CD14-positive monocyte (primary cell): ENCODE data around the gene FAM193A. TPM values are rescaled to one million over a fixed set of nuclear protein-coding genes. Genes with fewer than 3 reads are reported as not detected.

Experiments
- DNase-seq, 3 donors: peaks; one replicate each; pipeline ENCODE4 v3.0.0-alpha.2; 2011 to 2022
- H2AFZ ChIP-seq: 2 replicates; pipeline ENCODE4 v1.6.0; 2012; ENCODE audit warnings: mild to moderate bottlenecking, low read depth, low read length, inconsistent platforms; ENCODE audit not compliant: insufficient read depth, poor library complexity, severe bottlenecking
- H3K27ac ChIP-seq, 2 donors: 1 replicate in 1 of 2; 2 replicates in 1 of 2; pipeline ENCODE4 v1.5.1; 2012 to 2013; ENCODE audit warnings: low read length in 2 of 2, control low read depth in 1 of 2, inconsistent platforms in 1 of 2, low read depth in 1 of 2, mild to moderate bottlenecking in 1 of 2
- H3K27me3 ChIP-seq, 2 donors: one replicate each; pipeline versions ENCODE4 v1.6.0 to v1.6.1; 2011 to 2013; ENCODE audit warnings: low read length in 2 of 2; ENCODE audit not compliant: control insufficient read depth in 2 of 2, insufficient read depth in 2 of 2
- H3K36me3 ChIP-seq, 2 donors: replicated peaks in 1 of 2; 1 replicate in 1 of 2; 2 replicates in 1 of 2; pipeline versions ENCODE4 v1.5.1 to v1.6.1; 2012 to 2013; ENCODE audit warnings: low read length in 2 of 2, control low read depth in 1 of 2, inconsistent platforms in 1 of 2, mild to moderate bottlenecking in 1 of 2; ENCODE audit not compliant: insufficient read depth in 2 of 2, control insufficient read depth in 1 of 2
- H3K4me1 ChIP-seq, 2 donors: 1 replicate in 1 of 2; 2 replicates in 1 of 2; pipeline versions ENCODE4 v1.5.1 to v1.6.1; 2012 to 2013; ENCODE audit warnings: low read length in 2 of 2, control low read depth in 1 of 2, inconsistent platforms in 1 of 2, mild to moderate bottlenecking in 1 of 2, moderate library complexity in 1 of 2; ENCODE audit not compliant: insufficient read depth in 2 of 2, control insufficient read depth in 1 of 2
- H3K4me2 ChIP-seq: replicated peaks from 2 replicates; pipeline ENCODE3; 2012; ENCODE audit warnings: low read length, moderate library complexity, mild to moderate bottlenecking; ENCODE audit not compliant: poor library complexity, severe bottlenecking; ENCODE audit errors: extremely low read depth
- H3K4me3 ChIP-seq, 3 experiments: fragments of 200-600 bp in 1 of 3; sonication (generic) in 1 of 3; replicated peaks in 1 of 3; 1 replicate in 2 of 3; 2 replicates in 1 of 3; pipeline ENCODE4 v1.5.1; 2011 to 2013; ENCODE audit warnings: low read length in 3 of 3, mild to moderate bottlenecking in 3 of 3, control low read depth in 2 of 3, low read depth in 2 of 3, inconsistent platforms in 1 of 3, moderate library complexity in 1 of 3
- H3K79me2 ChIP-seq: 2 replicates; pipeline ENCODE4 v1.6.0; 2012; ENCODE audit warnings: mild to moderate bottlenecking, control low read depth, inconsistent platforms, low read length, moderate library complexity; ENCODE audit not compliant: insufficient read depth
- H3K9ac ChIP-seq: 2 replicates; pipeline ENCODE4 v1.6.0; 2017; ENCODE audit warnings: low read length, mild to moderate bottlenecking; ENCODE audit not compliant: insufficient read depth, poor library complexity, severe bottlenecking
- H3K9me3 ChIP-seq, 2 donors: replicated peaks in 1 of 2; 1 replicate in 1 of 2; 2 replicates in 1 of 2; pipeline versions ENCODE4 v1.5.1 to v1.6.1; 2012 to 2013; ENCODE audit warnings: low read length in 2 of 2, control low read depth in 1 of 2; ENCODE audit not compliant: control insufficient read depth in 1 of 2, insufficient read depth in 1 of 2
- H4K20me1 ChIP-seq: 2 replicates; pipeline ENCODE4 v1.6.0; 2012; ENCODE audit warnings: mild to moderate bottlenecking, low read length, control low read depth, moderate library complexity; ENCODE audit not compliant: insufficient read depth
- H3K27ac Mint-ChIP-seq, 7 donors: one replicate each; pipeline ENCODE4 v1.8.0; 2020; ENCODE audit warnings: mild to moderate bottlenecking in 7 of 7, mixed read lengths in 7 of 7, moderate library complexity in 6 of 7, inconsistent platforms in 2 of 7
- H3K27me3 Mint-ChIP-seq, 3 donors: one replicate each; pipeline ENCODE4 v1.8.0; 2021 to 2022; ENCODE audit warnings: low read depth in 3 of 3, mild to moderate bottlenecking in 3 of 3, mixed read lengths in 3 of 3, moderate library complexity in 3 of 3, inconsistent platforms in 1 of 3
- H3K36me3 Mint-ChIP-seq, 2 donors: one replicate each; pipeline ENCODE4 v1.8.0; 2020; ENCODE audit warnings: mixed read lengths in 2 of 2, inconsistent platforms in 1 of 2, mild to moderate bottlenecking in 1 of 2
- H3K4me1 Mint-ChIP-seq: one replicate; pipeline ENCODE4 v1.8.0; 2020; ENCODE audit warnings: mild to moderate bottlenecking, mixed read lengths
- H3K4me3 Mint-ChIP-seq, 2 donors: one replicate each; pipeline ENCODE4 v1.8.0; 2020; ENCODE audit warnings: mild to moderate bottlenecking in 2 of 2, mixed read lengths in 2 of 2, moderate library complexity in 1 of 2
- H3K9me3 Mint-ChIP-seq, 7 donors: one replicate each; pipeline ENCODE4 v1.8.0; 2020 to 2022; ENCODE audit warnings: mixed read lengths in 7 of 7, mild to moderate bottlenecking in 6 of 7, moderate library complexity in 6 of 7, inconsistent platforms in 2 of 7
- WGBS: methylation state at CpG from one replicate; pipeline ENCODE4 v1.1.5; 2013; ENCODE audit warnings: missing lambda C conversion rate; ENCODE audit not compliant: insufficient coverage; 5-methylcytosine and 5-hydroxymethylcytosine counted together
- intact Hi-C, 2 donors: fragments of 100-400 bp; cut with micrococcal nuclease; formaldehyde crosslinking; loops; one replicate each; pipeline versions ENCODE4 v1.15.0 to v1.15.1; 2023
- polyA plus RNA-seq, 3 donors: library from polyadenylated mRNA; depleted of rRNA in 1 of 3; unstranded in 2 of 3; stranded (reverse) in 1 of 3; fragments of 300-500 nt in 2 of 3; fragments of >200 nt in 1 of 3; fragmentation: Illumina TruSeq in 2 of 3; gene quantifications; 1 replicate in 2 of 3; 2 replicates in 1 of 3; pipeline ENCODE4 v1.2.3, GENCODE V29; 2012 to 2021
- TF ChIP-seq, protein P1 (sequence below): fragments of 200-600 bp; IDR thresholded peaks from one replicate; pipeline ENCODE4 v1.8.0; 2022; ENCODE audit warnings: antibody characterized with exemption, mild to moderate bottlenecking

Gene FAM193A
- polyA plus RNA-seq, 3 donors: 0.66 to 11.8 (median 0.82) TPM

DNA sequence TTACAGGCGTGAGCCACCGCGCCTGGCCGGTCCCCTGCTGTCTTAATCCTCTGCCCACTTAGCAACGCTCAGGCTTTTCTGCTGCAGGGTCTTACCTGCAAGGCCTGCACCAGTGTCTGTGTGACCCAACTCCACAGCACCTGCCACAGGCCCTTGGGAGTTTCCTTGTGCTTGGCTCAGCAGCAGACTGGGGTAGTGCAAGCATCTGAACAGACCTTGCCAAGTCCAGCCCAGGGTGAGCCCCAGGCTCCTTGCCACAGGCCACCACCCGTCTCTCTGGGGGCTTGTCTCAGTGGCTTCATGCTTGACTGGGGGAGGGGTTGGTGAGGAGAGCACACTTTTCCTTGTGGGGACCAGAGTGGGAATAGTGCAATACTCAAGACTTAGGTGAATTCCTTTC is 87.0 kb downstream of the FAM193A start:
- Histone ChIP-seq H3K4me2 (no peak overlapping the region), H3K4me1 (no peaks in the 10 kb centered on the region), H2AFZ (no peak overlapping the region), H3K4me3 (no peak overlapping the region), H3K9ac (no peak overlapping the region), H3K36me3 (peaks cover 23 to 44% of the 10 kb centered on the region in 2 donors), H3K79me2 (peaks cover 73% of the 10 kb centered on the region), H3K27ac (peak overlapping the region in 1 of 2 donors; percentile 15), H4K20me1 (peaks cover 87% of the 10 kb centered on the region), H3K27me3 (no peaks in the 10 kb centered on the region), H3K9me3 (no peaks in the 10 kb centered on the region)
- H3K4me1 Mint-ChIP-seq: peaks cover 2% of the 10 kb centered on the region
- 96% methylated on average over 6 of the region's 6 CpGs for WGBS
- no peaks in the 10 kb centered on the region for H3K27me3 Mint-ChIP-seq
- H3K27ac Mint-ChIP-seq: peak overlapping the region in 3 of 7 donors; percentile 4 to 74 (median 44)
- TF ChIP-seq, protein P1, sequence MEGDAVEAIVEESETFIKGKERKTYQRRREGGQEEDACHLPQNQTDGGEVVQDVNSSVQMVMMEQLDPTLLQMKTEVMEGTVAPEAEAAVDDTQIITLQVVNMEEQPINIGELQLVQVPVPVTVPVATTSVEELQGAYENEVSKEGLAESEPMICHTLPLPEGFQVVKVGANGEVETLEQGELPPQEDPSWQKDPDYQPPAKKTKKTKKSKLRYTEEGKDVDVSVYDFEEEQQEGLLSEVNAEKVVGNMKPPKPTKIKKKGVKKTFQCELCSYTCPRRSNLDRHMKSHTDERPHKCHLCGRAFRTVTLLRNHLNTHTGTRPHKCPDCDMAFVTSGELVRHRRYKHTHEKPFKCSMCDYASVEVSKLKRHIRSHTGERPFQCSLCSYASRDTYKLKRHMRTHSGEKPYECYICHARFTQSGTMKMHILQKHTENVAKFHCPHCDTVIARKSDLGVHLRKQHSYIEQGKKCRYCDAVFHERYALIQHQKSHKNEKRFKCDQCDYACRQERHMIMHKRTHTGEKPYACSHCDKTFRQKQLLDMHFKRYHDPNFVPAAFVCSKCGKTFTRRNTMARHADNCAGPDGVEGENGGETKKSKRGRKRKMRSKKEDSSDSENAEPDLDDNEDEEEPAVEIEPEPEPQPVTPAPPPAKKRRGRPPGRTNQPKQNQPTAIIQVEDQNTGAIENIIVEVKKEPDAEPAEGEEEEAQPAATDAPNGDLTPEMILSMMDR: no peak
- intact Hi-C loops: no loop called here
- H3K9me3 Mint-ChIP-seq: no peaks in the 10 kb centered on the region
- no peak for DNase-seq
- peaks cover 34 to 56% of the 10 kb centered on the region in 2 donors for H3K36me3 Mint-ChIP-seq
- no peak overlapping the region for H3K4me3 Mint-ChIP-seq

DNA sequence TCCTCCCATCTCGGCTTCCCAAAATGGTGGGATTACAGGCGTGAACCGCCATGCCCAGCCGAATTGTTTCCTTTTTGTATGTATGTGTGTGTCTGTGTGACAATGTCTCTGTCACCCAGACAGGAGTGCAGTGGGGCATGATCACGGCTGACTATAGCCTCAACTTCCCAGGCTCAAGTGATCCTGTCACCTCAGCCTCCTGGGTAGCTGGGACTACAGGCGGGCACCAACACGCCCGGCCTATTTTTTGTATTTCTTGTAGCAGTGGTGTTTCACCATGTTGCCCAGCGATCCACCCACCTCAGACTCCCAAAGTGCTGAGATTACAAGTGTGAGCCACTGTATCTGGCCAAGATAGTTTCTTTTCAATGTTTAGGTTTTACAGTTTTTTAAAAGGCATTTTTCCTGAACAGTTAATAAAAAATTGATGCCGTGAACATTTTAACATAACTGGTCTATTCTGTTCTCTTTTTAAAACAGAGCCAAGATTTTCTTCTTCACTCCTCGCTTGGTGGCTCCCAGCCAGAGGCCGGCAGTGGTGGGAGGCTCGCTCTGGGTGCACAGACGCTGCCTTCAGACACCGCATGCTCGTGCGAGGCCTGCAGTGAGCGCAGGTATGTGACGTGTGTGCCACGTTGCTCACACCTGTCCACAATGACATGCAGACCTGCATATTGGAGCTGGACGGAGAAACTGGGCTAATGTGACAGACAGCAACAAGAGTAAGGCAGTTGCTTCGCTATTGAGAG is 88.5 kb downstream of the FAM193A start:
- WGBS: over 99% methylated on average over 13 of the region's 22 CpGs
- intact Hi-C loops: no loop called here
- H3K36me3 Mint-ChIP-seq: peaks cover 44 to 64% of the 10 kb centered on the region in 2 donors

More for the DNA sequence above, 88.5 kb downstream of the FAM193A start:
- TF ChIP-seq, protein P1: no peak
- H3K79me2 ChIP-seq: peaks cover 58% of the 10 kb centered on the region
- peaks cover 77% of the 10 kb centered on the region for H4K20me1 ChIP-seq
- no peaks in the 10 kb centered on the region for H3K27me3 ChIP-seq
- Mint-ChIP-seq H3K9me3 (no peaks in the 10 kb centered on the region), H3K27me3 (no peaks in the 10 kb centered on the region), H3K4me3 (no peak overlapping the region), H3K4me1 (no peaks in the 10 kb centered on the region), H3K27ac (peak overlapping the region in 1 of 7 donors; percentile 21)
- no peak overlapping the region for H3K4me2 ChIP-seq
- no peak overlapping the region for H3K9ac ChIP-seq
- H3K4me3 ChIP-seq: no peak overlapping the region
- H2AFZ ChIP-seq: no peak overlapping the region
- H3K9me3 ChIP-seq: no peaks in the 10 kb centered on the region
- H3K27ac ChIP-seq: no peak overlapping the region
- DNase-seq: no peak
- H3K4me1 ChIP-seq: no peaks in the 10 kb centered on the region
- peaks cover 27 to 59% of the 10 kb centered on the region in 2 donors for H3K36me3 ChIP-seq
